Activated CD4-positive, alpha-beta T cell treated with anti-CD3 and anti-CD28 coated beads, Interleukin-2, amount 10 ng/mL, durations not matched to agents 7 days and 5 days (primary cell): ENCODE measurements around the gene RGS3. TPM values are rescaled to one million over a fixed set of nuclear protein-coding genes. Genes with fewer than 3 reads are reported as not detected.

Experiments
- CTCF ChIA-PET: fragments of 350-600 bp; sonication (Branson Sonifier 250); formaldehyde crosslinking; loops from one replicate; lab custom pipeline; 2021; ENCODE audit warnings: antibody characterized with exemption; lab: Charles Lee
- POLR2A ChIA-PET: fragments of 350-600 bp; sonication (Branson Sonifier 250); formaldehyde crosslinking; loops from one replicate; lab custom pipeline; 2021; ENCODE audit warnings: antibody characterized with exemption; lab: Charles Lee
- DNase-seq: peaks from one replicate; pipeline ENCODE4 v3.0.0-alpha.2; 2020
- H3K27ac Mint-ChIP-seq: one replicate; pipeline ENCODE4 v1.8.0; 2021; ENCODE audit warnings: mild to moderate bottlenecking, moderate library complexity, mixed read lengths
- H3K27me3 Mint-ChIP-seq: one replicate; pipeline ENCODE4 v1.8.0; 2021; ENCODE audit warnings: mixed read lengths
- H3K36me3 Mint-ChIP-seq: one replicate; pipeline ENCODE4 v1.8.0; 2021; ENCODE audit warnings: low read depth, mixed read lengths
- H3K4me1 Mint-ChIP-seq: one replicate; pipeline ENCODE4 v1.8.0; 2021; ENCODE audit warnings: mixed read lengths
- H3K4me3 Mint-ChIP-seq: one replicate; pipeline ENCODE4 v1.8.0; 2021; ENCODE audit warnings: mild to moderate bottlenecking, moderate library complexity, mixed read lengths
- H3K9me3 Mint-ChIP-seq: one replicate; pipeline ENCODE4 v1.8.0; 2021; ENCODE audit warnings: mixed read lengths
- total RNA-seq, 2 experiments: library from RNA; stranded (reverse); gene quantifications; one replicate each; pipeline ENCODE4 v1.2.3, GENCODE V29; 2021

RGS3 gene
- total RNA-seq, 2 experiments from 2014 or later: 41.5 to 41.6 TPM

- Mint-ChIP-seq H3K27ac (peak overlapping the region; percentile 97), H3K27me3 (no peaks in the 10 kb centered on the region), H3K36me3 (peaks cover 18% of the 10 kb centered on the region), H3K9me3 (no peaks in the 10 kb centered on the region), H3K4me1 (peaks cover 79% of the 10 kb centered on the region), H3K4me3 (peak overlapping the region; percentile 85)
- no peak for DNase-seq
- ChIA-PET CTCF (interaction anchor here (0.7 to 4.7 kb wide), 17 partner anchors 8 to 324 kb away, joined by 3 to 18 read pairs (median 4); partner anchors contain the start of genes C9orf43, CDC26, POLE3 and PRPF4), POLR2A (interaction anchor here (0.6 to 1.9 kb wide), 2 partner anchors 61 to 66 kb away, joined by 3 to 8 read pairs; no protein-coding TSS in a partner anchor)
Observed at GRCh38 chr9:113578279-113578865, 114.8 kb downstream of the RGS3 start.

- peak overlapping the region; percentile 97 for H3K27ac Mint-ChIP-seq
- ChIA-PET POLR2A (interaction anchor here (0.6 to 1.9 kb wide), 2 partner anchors 62 to 67 kb away, joined by 3 to 8 read pairs; no protein-coding TSS in a partner anchor), CTCF (interaction anchor here (0.9 to 4.7 kb wide), 15 partner anchors 8 to 325 kb away, joined by 3 to 18 read pairs (median 5); partner anchors contain the start of genes C9orf43, CDC26, POLE3 and PRPF4)
- peaks cover 80% of the 10 kb centered on the region for H3K4me1 Mint-ChIP-seq
- H3K27me3 Mint-ChIP-seq: no peaks in the 10 kb centered on the region
- H3K36me3 Mint-ChIP-seq: peaks cover 23% of the 10 kb centered on the region
- peak overlapping the region; percentile 85 for H3K4me3 Mint-ChIP-seq
- DNase-seq: peak; percentile 91
- H3K9me3 Mint-ChIP-seq: no peaks in the 10 kb centered on the region
Observed at GRCh38 chr9:113578882-113579282, 115.4 kb downstream of the RGS3 start.

GRCh38 chr9:113579283-113580040, 115.9 kb downstream of the RGS3 start:
- Mint-ChIP-seq H3K27me3 (no peaks in the 10 kb centered on the region), H3K4me3 (peak overlapping the region; percentile 85), H3K36me3 (peaks cover 24% of the 10 kb centered on the region), H3K9me3 (no peaks in the 10 kb centered on the region), H3K4me1 (peaks cover 75% of the 10 kb centered on the region), H3K27ac (peak overlapping the region; percentile 97)
- ChIA-PET POLR2A (interaction anchor here (0.6 to 1.9 kb wide), 2 partner anchors 62 to 67 kb away, joined by 3 to 8 read pairs; no protein-coding TSS in a partner anchor), CTCF (interaction anchor here (0.7 to 4.7 kb wide), 16 partner anchors 9 to 325 kb away, joined by 3 to 18 read pairs (median 4); partner anchors contain the start of genes ALAD, C9orf43, CDC26 and POLE3)
- peak; percentile 45 for DNase-seq

- DNase-seq: peak; percentile 76
- Mint-ChIP-seq H3K4me1 (peaks cover 82% of the 10 kb centered on the region), H3K9me3 (no peaks in the 10 kb centered on the region), H3K27ac (peak overlapping the region; percentile 97), H3K36me3 (peaks cover 30% of the 10 kb centered on the region), H3K4me3 (peak overlapping the region; percentile 85), H3K27me3 (no peaks in the 10 kb centered on the region)
- ChIA-PET POLR2A (interaction anchor here (1.9 kb wide), 1 partner anchor 68 kb away, joined by 8 read pairs; no protein-coding TSS in a partner anchor), CTCF (interaction anchor here (0.7 to 4.7 kb wide), 11 partner anchors 9 to 305 kb away, joined by 3 to 18 read pairs (median 5); partner anchors contain the start of genes ALAD, C9orf43, CDC26 and POLE3)
Observed at GRCh38 chr9:113580041-113580953, 116.8 kb downstream of the RGS3 start.

GRCh38 chr9:113580954-113581311, 117.4 kb downstream of the RGS3 start:
- Mint-ChIP-seq H3K4me3 (peak overlapping the region; percentile 85), H3K36me3 (peaks cover 34% of the 10 kb centered on the region), H3K4me1 (peaks cover 85% of the 10 kb centered on the region), H3K27ac (peak overlapping the region; percentile 97), H3K9me3 (no peaks in the 10 kb centered on the region), H3K27me3 (no peaks in the 10 kb centered on the region)
- ChIA-PET POLR2A (interaction anchor here (1.5 kb wide), 1 partner anchor 64 kb away, joined by 6 read pairs; no protein-coding TSS in a partner anchor), CTCF (interaction anchor here (1.1 to 12.5 kb wide), 4 partner anchors 8 to 180 kb away, joined by 4 to 123 read pairs (median 12); partner anchors contain the start of gene ALAD)
- no peak for DNase-seq

- peaks cover 90% of the 10 kb centered on the region for H3K4me1 Mint-ChIP-seq
- DNase-seq: peak; percentile 93
- ChIA-PET POLR2A (interaction anchor here (1.5 kb wide), 1 partner anchor 65 kb away, joined by 6 read pairs; no protein-coding TSS in a partner anchor), CTCF (interaction anchor here (0.6 to 12.5 kb wide), 21 partner anchors 10 to 434 kb away, joined by 3 to 123 read pairs (median 4); partner anchors contain the start of genes C9orf43 and POLE3)
- H3K27me3 Mint-ChIP-seq: no peaks in the 10 kb centered on the region
- peaks cover 40% of the 10 kb centered on the region for H3K36me3 Mint-ChIP-seq
- no peaks in the 10 kb centered on the region for H3K9me3 Mint-ChIP-seq
- peak overlapping the region; percentile 97 for H3K27ac Mint-ChIP-seq
- H3K4me3 Mint-ChIP-seq: peak overlapping the region; percentile 85
Observed at GRCh38 chr9:113581865-113582697, 118.6 kb downstream of the RGS3 start.

GRCh38 chr9:113582698-113583200, 119.2 kb downstream of the RGS3 start:
- CTCF ChIA-PET: interaction anchor here (0.7 to 12.5 kb wide), 14 partner anchors 9 to 362 kb away, joined by 3 to 123 read pairs (median 4); no protein-coding TSS in a partner anchor
- peak overlapping the region; percentile 78 for H3K27ac Mint-ChIP-seq

GRCh38 chr9:113583511-113584427, 120.2 kb downstream of the RGS3 start:
- POLR2A ChIA-PET: no interaction called here
- H3K9me3 Mint-ChIP-seq: no peaks in the 10 kb centered on the region
- CTCF ChIA-PET: interaction anchor here (1.1 to 12.5 kb wide), 7 partner anchors 8 to 154 kb away, joined by 3 to 123 read pairs (median 4); no protein-coding TSS in a partner anchor
- no peak for DNase-seq
- H3K4me3 Mint-ChIP-seq: no peak overlapping the region
- H3K4me1 Mint-ChIP-seq: peaks cover 88% of the 10 kb centered on the region
- peaks cover 42% of the 10 kb centered on the region for H3K36me3 Mint-ChIP-seq
- H3K27me3 Mint-ChIP-seq: no peaks in the 10 kb centered on the region
- H3K27ac Mint-ChIP-seq: peak overlapping the region; percentile 19

More at GRCh38 chr9:113582698-113583200, 119.2 kb downstream of the RGS3 start:
- Mint-ChIP-seq H3K4me1 (peaks cover 90% of the 10 kb centered on the region), H3K27me3 (no peaks in the 10 kb centered on the region), H3K36me3 (peaks cover 40% of the 10 kb centered on the region), H3K9me3 (no peaks in the 10 kb centered on the region), H3K4me3 (peak overlapping the region; percentile 85)
- POLR2A ChIA-PET: no interaction called here
- DNase-seq: no peak

GRCh38 chr9:113584428-113585084, 121.0 kb downstream of the RGS3 start:
- Mint-ChIP-seq H3K27ac (peak overlapping the region; percentile 52), H3K36me3 (peaks cover 42% of the 10 kb centered on the region), H3K9me3 (no peaks in the 10 kb centered on the region), H3K4me1 (peaks cover 88% of the 10 kb centered on the region), H3K4me3 (no peak overlapping the region), H3K27me3 (no peaks in the 10 kb centered on the region)
- no peak for DNase-seq
- POLR2A ChIA-PET: no interaction called here
- CTCF ChIA-PET: interaction anchor here (1.8 to 12.5 kb wide), 2 partner anchors 10 to 72 kb away, joined by 4 to 123 read pairs; no protein-coding TSS in a partner anchor
